ENCODE data around the gene PIEZO2. TPM values are rescaled to one million over a fixed set of nuclear protein-coding genes. Genes with fewer than 3 reads are reported as not detected.

Gene PIEZO2
- polyA plus RNA-seq, 1 experiment = 2.8 TPM

GRCh38 chr18:10909724-10910123, 239.6 kb downstream of the PIEZO2 start:
- DNase-seq (ENCODE audit: low read depth, low spot score) = no peak
- Histone ChIP-seq H3K4me3 (ENCODE audit: low read depth, low read length) (no peak overlapping the region), H3K27me3 (ENCODE audit: control insufficient read depth, insufficient read depth, low read length) (no peaks in the 10 kb centered on the region), H3K27ac (ENCODE audit: low read depth, low read length) (no peak overlapping the region), H3K9me3 (ENCODE audit: control insufficient read depth, insufficient read depth, low read length) (no peaks in the 10 kb centered on the region)
- TF ChIP-seq CTCF (IDR thresholded peaks at IDR 0.05; ENCODE audit: low read depth, low read length) = no peak
- CTCF ChIA-PET = no interaction called here
- POLR2A ChIA-PET = no interaction called here

GRCh38 chr18:10908760-10909159, 240.6 kb downstream of the PIEZO2 start:
- Histone ChIP-seq H3K4me3 (ENCODE audit: low read depth, low read length) (no peak overlapping the region), H3K27ac (ENCODE audit: low read depth, low read length) (no peak overlapping the region), H3K9me3 (ENCODE audit: control insufficient read depth, insufficient read depth, low read length) (no peaks in the 10 kb centered on the region), H3K27me3 (ENCODE audit: control insufficient read depth, insufficient read depth, low read length) (no peaks in the 10 kb centered on the region)
- ChIA-PET CTCF (interaction anchor here (0.6 to 0.9 kb wide), 2 partner anchors 92 to 644 kb away, joined by 3 read pairs; no protein-coding TSS in a partner anchor), POLR2A (no interaction called here)
- no peak for TF ChIP-seq CTCF (IDR thresholded peaks at IDR 0.05; ENCODE audit: low read depth, low read length)
- DNase-seq (ENCODE audit: low read depth, low spot score) = no peak

- no peaks in the 10 kb centered on the region for H3K27me3 ChIP-seq (ENCODE audit: control insufficient read depth, insufficient read depth, low read length)
- CTCF ChIA-PET = interaction anchor here (0.9 to 1.8 kb wide), 2 partner anchors 93 to 133 kb away, joined by 3 to 6 read pairs; no protein-coding TSS in a partner anchor
- no peak for TF ChIP-seq CTCF (IDR thresholded peaks at IDR 0.05; ENCODE audit: low read depth, low read length)
- POLR2A ChIA-PET = no interaction called here
- no peak for DNase-seq (ENCODE audit: low read depth, low spot score)
- no peak overlapping the region for H3K4me3 ChIP-seq (ENCODE audit: low read depth, low read length)
- H3K27ac ChIP-seq (ENCODE audit: low read depth, low read length) = no peak overlapping the region
- no peaks in the 10 kb centered on the region for H3K9me3 ChIP-seq (ENCODE audit: control insufficient read depth, insufficient read depth, low read length)
These were observed 241.6 kb downstream of the PIEZO2 start for GRCh38 chr18:10907749-10908148.

GRCh38 chr18:10901329-10901728, 248.0 kb downstream of the PIEZO2 start:
- Histone ChIP-seq H3K27ac (ENCODE audit: low read depth, low read length) (no peak overlapping the region), H3K9me3 (ENCODE audit: control insufficient read depth, insufficient read depth, low read length) (no peaks in the 10 kb centered on the region), H3K4me3 (ENCODE audit: low read depth, low read length) (no peak overlapping the region), H3K27me3 (ENCODE audit: control insufficient read depth, insufficient read depth, low read length) (peaks cover 3% of the 10 kb centered on the region)
- no peak for DNase-seq (ENCODE audit: low read depth, low spot score)
- ChIA-PET CTCF (interaction anchor here (0.6 kb wide), 1 partner anchor 473 kb away, joined by 3 read pairs; no protein-coding TSS in a partner anchor), POLR2A (no interaction called here)
- TF ChIP-seq CTCF (IDR thresholded peaks at IDR 0.05; ENCODE audit: low read depth, low read length) = no peak

- no peak for DNase-seq (ENCODE audit: low read depth, low spot score)
- CTCF ChIA-PET = no interaction called here
- Histone ChIP-seq H3K4me3 (ENCODE audit: low read depth, low read length) (no peak overlapping the region), H3K27me3 (ENCODE audit: control insufficient read depth, insufficient read depth, low read length) (peaks cover 3% of the 10 kb centered on the region), H3K9me3 (ENCODE audit: control insufficient read depth, insufficient read depth, low read length) (no peaks in the 10 kb centered on the region), H3K27ac (ENCODE audit: low read depth, low read length) (no peak overlapping the region)
- POLR2A ChIA-PET = no interaction called here
- TF ChIP-seq CTCF (IDR thresholded peaks at IDR 0.05; ENCODE audit: low read depth, low read length) = no peak
These were observed 248.9 kb downstream of the PIEZO2 start for GRCh38 chr18:10900435-10900834.
